ENCODE measurements around the gene SLC35B2.

The SLC35B2 gene

DNA sequence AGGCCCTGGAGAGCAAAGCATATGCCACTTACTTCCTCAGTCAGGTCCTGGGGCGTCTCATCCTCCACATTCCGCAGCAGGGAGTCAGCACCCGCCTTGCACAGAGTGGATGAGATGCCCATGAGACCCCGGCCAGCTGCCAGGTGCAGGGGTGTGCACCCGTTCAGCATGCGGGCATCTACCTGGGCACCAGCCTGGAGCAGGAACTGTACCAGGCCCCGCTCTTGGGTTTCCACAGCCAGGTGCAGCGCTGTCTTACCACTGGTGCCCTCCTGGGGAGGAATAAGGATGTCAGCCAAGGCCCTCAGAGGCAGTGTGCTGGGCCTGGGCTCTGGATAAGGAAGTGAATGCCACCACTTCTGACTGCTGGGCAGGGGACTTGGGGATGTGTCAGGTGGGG is 2.7 kb upstream of the SLC35B2 start:
- TF ChIP-seq SIN3A (IDR thresholded peaks at IDR 0.05; ENCODE audit: borderline replicate concordance, insufficient read depth, low read length) (no peak), FOXP2 (optimal IDR thresholded peaks at IDR 0.05; ENCODE audit: borderline replicate concordance, extremely low read depth, extremely low read length, insufficient read depth) (no peak), TAF1 (IDR thresholded peaks at IDR 0.05; ENCODE audit: borderline replicate concordance, insufficient read depth, low read length) (no peak)
- TF ChIP-seq, protein P1, sequence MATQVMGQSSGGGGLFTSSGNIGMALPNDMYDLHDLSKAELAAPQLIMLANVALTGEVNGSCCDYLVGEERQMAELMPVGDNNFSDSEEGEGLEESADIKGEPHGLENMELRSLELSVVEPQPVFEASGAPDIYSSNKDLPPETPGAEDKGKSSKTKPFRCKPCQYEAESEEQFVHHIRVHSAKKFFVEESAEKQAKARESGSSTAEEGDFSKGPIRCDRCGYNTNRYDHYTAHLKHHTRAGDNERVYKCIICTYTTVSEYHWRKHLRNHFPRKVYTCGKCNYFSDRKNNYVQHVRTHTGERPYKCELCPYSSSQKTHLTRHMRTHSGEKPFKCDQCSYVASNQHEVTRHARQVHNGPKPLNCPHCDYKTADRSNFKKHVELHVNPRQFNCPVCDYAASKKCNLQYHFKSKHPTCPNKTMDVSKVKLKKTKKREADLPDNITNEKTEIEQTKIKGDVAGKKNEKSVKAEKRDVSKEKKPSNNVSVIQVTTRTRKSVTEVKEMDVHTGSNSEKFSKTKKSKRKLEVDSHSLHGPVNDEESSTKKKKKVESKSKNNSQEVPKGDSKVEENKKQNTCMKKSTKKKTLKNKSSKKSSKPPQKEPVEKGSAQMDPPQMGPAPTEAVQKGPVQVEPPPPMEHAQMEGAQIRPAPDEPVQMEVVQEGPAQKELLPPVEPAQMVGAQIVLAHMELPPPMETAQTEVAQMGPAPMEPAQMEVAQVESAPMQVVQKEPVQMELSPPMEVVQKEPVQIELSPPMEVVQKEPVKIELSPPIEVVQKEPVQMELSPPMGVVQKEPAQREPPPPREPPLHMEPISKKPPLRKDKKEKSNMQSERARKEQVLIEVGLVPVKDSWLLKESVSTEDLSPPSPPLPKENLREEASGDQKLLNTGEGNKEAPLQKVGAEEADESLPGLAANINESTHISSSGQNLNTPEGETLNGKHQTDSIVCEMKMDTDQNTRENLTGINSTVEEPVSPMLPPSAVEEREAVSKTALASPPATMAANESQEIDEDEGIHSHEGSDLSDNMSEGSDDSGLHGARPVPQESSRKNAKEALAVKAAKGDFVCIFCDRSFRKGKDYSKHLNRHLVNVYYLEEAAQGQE (IDR thresholded peaks at IDR 0.05; ENCODE audit: insufficient read depth in 1 of 2, low read depth in 2 of 2, low read length in 2 of 2) = no peak

DNA sequence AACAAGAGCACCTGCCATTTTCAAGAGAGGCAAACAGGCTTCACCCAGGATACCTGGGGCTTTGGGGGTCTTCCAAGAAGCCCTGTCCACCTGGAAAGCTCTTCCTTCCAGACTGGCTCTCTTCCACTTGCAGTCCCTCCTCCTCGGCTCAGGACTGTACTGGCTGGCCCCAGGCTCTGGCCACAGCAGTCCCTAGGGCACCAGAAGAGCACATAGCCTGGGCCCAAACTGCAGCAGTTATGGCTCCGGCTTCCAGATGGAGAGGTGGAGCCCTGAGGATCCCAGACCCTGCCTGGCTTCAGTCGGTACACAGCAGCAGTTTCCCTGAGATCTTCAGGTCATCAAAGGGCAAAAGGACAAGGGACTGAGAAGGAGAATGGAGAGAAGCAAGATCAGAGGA is 1.6 kb upstream of the SLC35B2 start:
- no peak for TF ChIP-seq POLR2AphosphoS5 (IDR thresholded peaks at IDR 0.05; ENCODE audit: low read depth, low read length)
- no peak for TF ChIP-seq SIN3A (IDR thresholded peaks at IDR 0.05; ENCODE audit: borderline replicate concordance, insufficient read depth, low read length)

DNA sequence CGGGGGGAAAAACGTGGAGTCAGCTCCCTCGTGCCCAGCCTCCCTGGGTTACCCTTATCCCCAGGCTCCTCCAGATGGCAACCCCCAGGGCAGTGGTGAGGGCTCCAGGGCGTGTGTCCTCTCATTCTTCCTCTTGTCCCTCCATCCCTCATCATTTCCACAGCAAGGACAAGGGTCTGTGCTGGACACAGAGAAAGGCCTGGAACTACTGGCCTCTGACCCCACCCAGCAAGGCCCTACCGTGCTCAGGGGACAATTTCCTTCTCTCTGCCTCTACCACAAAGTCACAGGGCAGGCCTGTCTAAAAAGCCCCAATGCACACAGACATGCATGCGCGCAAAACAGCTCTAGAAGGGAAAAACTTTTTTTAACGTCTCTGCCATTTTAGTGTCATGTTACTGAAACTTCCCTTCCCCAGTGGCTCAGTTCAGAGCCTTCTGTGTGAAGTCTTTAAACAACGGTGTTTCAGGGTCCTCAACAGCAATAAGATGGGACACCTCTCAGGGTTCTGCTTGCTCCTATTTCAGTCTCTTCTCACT is 1.1 kb upstream of the SLC35B2 start:
- TF ChIP-seq TAF1 (IDR thresholded peaks at IDR 0.05; ENCODE audit: borderline replicate concordance, insufficient read depth, low read length) = no peak
- TF ChIP-seq SIN3A (IDR thresholded peaks at IDR 0.05; ENCODE audit: borderline replicate concordance, insufficient read depth, low read length) = no peak
- TF ChIP-seq FOXP2 (optimal IDR thresholded peaks at IDR 0.05; ENCODE audit: borderline replicate concordance, extremely low read depth, extremely low read length, insufficient read depth) = no peak
- TF ChIP-seq POLR2AphosphoS5 (IDR thresholded peaks at IDR 0.05; ENCODE audit: low read depth, low read length) = no peak
- TF ChIP-seq, protein P1 (IDR thresholded peaks at IDR 0.05; ENCODE audit: insufficient read depth in 1 of 2, low read depth in 2 of 2, low read length in 2 of 2) = no peak

DNA sequence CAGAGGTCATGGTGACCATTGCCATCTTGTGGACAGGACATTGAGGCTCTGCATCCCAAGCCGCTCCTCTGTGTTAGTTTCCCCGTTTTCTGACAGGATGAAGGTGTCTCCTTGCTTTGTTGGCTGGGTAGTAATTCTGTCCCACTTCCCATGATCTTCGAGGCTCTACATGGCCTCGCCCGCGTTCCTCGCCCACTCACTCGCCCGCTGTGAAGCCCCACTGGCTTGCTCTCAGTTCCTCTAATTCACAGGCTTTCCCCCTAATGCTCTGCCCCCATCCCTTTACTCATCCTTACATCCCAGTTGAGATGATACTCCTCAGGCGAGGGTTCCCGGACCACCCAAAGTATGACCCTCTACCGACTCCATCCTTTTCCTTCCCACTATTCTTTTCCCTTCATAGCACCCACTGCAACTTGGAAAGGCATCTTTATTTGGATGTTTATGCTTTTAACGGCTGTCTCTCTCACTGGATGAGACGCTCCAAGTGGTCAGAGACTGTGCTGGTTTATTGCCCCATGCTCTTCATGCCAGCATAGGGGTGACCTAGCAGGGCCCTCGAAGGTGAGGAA is 511 bp upstream of the SLC35B2 start:
- no peak for TF ChIP-seq FOXP2 (optimal IDR thresholded peaks at IDR 0.05; ENCODE audit: borderline replicate concordance, extremely low read depth, extremely low read length, insufficient read depth)
- no peak; the same call in 1 of the 2 replicates for TF ChIP-seq POLR2AphosphoS5 (IDR thresholded peaks at IDR 0.05; ENCODE audit: low read depth, low read length)
- TF ChIP-seq, protein P1 (IDR thresholded peaks at IDR 0.05; ENCODE audit: insufficient read depth in 1 of 2, low read depth in 2 of 2, low read length in 2 of 2) = no peak

DNA sequence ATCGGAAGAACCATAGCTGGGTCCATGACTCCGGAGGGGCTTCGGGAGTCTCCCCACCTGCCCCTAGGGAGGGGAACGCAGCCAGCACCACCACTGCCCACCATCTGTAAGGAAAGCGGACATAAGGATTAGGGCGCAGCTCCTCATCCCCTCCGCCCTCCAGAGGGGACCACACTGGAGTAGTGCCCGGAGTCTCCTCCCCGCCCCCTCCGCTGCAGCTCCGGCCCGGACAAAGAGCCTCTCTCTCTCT is 628 bp downstream of the SLC35B2 start:
- TF ChIP-seq FOXP2 (optimal IDR thresholded peaks at IDR 0.05; ENCODE audit: borderline replicate concordance, extremely low read depth, extremely low read length, insufficient read depth) = no peak
- no peak for TF ChIP-seq POLR2AphosphoS5 (IDR thresholded peaks at IDR 0.05; ENCODE audit: low read depth, low read length)
- no peak for TF ChIP-seq TAF1 (IDR thresholded peaks at IDR 0.05; ENCODE audit: borderline replicate concordance, insufficient read depth, low read length)
- TF ChIP-seq, protein P1 (IDR thresholded peaks at IDR 0.05; ENCODE audit: insufficient read depth in 1 of 2, low read depth in 2 of 2, low read length in 2 of 2) = no peak
- TF ChIP-seq SIN3A (IDR thresholded peaks at IDR 0.05; ENCODE audit: borderline replicate concordance, insufficient read depth, low read length) = peak; percentile 8; the same call in 1 of the 2 replicates

Measured in PFSK-1 (cell line).